8988T (cell line): ENCODE data around the gene ASF1A.

ENCODE experiments used
- DNase-seq: peaks from one replicate; pipeline ENCODE4 v3.0.0; 2011

Gene ASF1A

GRCh38 chr6:118917546-118918328 lies 23.8 kb downstream of the ASF1A start:
- DNase-seq: no peak

DNA sequence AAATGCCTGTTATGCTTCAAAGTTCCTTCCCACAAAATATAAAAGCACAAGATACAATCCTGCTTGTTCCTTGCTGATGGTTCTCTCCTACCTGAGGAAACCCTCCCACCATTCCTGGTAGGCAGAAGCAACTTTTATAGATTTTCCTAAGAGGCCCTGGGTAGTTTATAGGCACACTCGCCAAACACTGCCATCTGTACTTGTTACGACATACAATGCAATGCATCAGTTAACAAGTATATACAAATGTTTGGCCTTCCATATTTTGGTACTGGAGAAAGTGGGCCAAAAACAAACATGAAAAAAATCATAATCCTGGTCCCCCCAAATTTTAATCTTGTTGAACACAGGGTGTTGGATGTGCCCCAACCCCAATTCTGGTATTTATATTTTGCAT lies 24.4 kb downstream of the ASF1A start:
- no peak for DNase-seq

DNA sequence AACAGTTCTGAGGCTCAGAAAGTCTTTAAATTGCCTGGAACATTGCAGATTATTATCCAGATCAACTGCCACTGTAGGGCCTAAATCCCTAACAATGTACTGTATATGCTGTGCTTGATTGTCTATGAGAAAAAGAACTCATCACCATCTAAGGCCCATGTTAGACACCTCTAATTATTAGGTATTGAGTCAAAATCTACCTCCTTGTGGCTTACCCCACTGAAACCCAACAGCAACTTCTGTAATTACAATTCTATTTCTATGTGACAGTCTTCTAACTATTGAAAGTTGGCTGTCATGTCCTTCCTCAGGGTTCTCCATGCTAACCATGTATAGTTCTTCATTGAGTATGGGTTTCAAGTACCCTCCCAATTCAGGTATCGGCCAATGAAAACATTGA lies 27.1 kb downstream of the ASF1A start:
- no peak for DNase-seq

DNA sequence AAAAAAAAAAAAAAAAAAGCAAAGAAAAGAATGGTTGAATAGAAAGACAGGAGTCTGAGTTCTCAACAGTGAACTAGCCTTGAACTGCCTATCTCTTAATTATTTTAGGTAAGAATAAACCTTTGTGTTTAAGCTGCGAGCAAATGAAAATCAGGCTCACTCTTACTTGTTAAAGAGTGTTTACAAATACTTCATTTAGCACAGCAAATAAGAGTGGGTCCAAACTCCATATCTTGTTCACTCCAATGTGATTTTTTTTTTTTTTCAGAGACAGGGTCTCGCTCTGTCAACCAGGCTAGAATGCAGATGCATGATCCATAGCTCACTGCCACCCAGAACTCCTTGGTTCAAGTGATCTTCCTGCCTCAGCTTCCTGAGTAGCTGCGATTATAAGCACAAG lies 29.1 kb downstream of the ASF1A start:
- DNase-seq: no peak

- DNase-seq: no peak
Observed at GRCh38 chr6:118930680-118931079, 36.7 kb downstream of the ASF1A start.

DNA sequence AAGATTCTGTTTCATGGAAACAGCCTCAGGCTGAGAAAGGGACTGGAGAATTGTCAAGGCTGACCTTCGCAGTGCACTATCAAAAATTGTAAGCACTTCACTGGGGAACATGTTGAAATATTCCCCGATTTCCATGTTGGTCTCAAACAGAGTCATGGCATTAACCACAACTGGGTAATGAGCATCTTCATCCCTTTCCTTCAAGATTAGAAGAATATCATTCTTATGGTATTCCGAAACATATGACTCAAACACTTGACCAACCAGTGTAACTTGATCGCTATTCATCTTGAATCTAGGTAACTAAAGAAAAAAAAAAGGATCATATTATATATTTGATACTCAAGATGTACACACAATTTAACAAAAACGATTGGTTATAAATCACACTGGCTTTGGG lies 37.5 kb downstream of the ASF1A start:
- no peak for DNase-seq

DNA sequence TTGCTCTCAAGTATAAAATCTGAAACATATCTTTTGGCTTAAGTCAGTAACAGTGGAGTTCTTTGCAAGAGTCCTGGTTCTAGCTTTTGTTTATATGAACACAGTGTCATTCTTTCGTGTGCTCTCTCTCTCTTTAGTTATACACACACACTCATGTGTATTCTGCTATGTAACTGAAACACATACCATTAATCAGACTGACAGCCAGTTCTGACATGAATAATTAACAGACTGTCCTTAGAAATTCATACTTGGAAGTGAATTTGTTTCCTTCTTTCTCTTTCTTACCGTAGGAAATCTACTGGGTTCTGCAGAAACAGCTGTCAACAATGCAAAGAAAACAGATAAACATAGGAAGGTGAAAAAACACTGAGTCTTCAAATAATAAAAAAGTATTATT lies 38.5 kb downstream of the ASF1A start:
- no peak for DNase-seq

GRCh38 chr6:118933855-118934460 lies 40.0 kb downstream of the ASF1A start:
- DNase-seq: no peak

GRCh38 chr6:118934461-118935330 lies 40.7 kb downstream of the ASF1A start, which contains the start of gene MCM9:
Gene MCM9, minus strand, starts transcription at chr6:118935159. Its CDS starts 3,436 bp downstream, at chr6:118931723.
- peak; percentile 70 for DNase-seq

GRCh38 chr6:118935331-118935668 lies 41.3 kb downstream of the ASF1A start:
- DNase-seq: no peak

DNA sequence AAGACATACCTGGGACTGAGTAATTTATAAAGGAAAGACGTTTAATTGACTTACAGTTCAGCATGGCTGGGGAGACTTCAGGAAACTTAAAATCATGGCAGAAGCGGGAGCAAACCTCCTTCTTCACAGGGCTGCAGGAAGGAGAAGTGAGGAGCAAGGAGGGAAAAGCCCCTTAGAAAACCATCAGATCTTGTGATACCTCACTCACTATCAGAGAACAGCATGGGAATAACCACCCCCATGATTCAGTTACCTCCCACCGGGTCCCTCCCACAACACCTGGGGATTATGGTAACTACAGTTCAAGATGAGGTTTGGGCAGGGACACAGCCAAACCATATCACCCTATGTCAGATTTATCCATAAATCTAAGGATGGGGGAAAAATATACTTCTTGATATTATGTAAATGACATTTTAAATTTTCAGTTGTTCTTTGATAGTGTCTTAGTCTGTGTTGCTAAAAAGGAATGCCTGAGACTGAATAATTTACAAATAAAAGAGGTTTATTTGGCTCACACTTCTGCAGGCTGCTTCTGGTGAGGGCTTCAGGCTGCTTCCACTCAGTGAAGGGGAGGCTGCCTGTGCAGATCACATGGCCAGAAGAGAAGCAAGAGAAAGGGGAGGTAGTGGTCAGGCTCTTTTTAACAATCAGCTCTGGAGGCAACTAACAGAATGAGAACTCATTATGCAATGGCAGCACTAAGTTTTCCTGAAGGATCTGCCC lies 42.2 kb downstream of the ASF1A start:
- DNase-seq: no peak

- no peak for DNase-seq
Observed at GRCh38 chr6:118939683-118940082, 45.7 kb downstream of the ASF1A start.

- no peak for DNase-seq
Observed at GRCh38 chr6:118940770-118941169, 46.8 kb downstream of the ASF1A start.

DNA sequence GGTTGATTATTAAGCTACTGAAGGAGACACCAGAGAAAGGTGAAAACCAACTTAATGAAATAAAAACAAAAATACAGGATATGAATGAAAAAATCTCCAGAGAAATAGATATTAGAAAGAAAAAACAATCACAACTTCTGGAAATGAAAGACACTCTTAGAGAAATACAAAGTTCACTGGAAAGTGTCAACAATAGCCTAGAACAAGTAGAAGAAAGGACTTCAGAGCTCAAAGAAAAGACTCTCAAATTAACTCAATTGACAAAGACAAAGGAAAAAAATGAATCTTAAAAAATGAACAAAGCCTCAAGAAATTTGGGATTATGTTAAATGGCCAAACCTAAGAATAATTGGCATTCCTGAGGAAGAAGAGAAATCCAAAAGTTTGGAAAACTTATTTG lies 51.3 kb downstream of the ASF1A start:
- DNase-seq: no peak

DNA sequence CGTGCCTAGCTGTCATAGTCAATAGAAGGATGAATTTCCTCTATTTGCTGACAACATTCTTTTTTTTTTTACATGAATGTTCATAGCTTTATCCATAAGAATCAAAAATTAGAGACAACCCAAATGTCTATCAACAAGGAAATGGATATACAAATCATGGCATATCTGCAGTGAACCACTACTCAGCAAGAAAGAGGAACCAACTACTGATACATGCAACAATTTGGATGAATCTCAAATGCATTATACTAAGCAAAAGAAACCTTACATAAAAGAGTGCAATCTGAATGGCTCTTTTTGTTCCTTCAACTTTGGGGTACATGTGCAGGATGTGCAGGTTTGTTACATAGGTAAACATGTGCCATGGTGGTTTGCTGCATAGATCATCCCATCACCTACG lies 58.7 kb downstream of the ASF1A start:
- DNase-seq: no peak

GRCh38 chr6:118953391-118953790 lies 59.4 kb downstream of the ASF1A start:
- no peak for DNase-seq
